ENCODE results near the gene RNF40.

RNF40 gene

GRCh38 chr16:30766933-30767284 lies 4.8 kb downstream of the RNF40 start:
- H3K9ac ChIP-seq (ENCODE audit: low read length) = no peak overlapping the region
- H3K79me1 ChIP-seq (ENCODE audit: low read length) = peaks cover 16% of the 10 kb centered on the region
- peaks cover 15% of the 10 kb centered on the region for H3K79me2 ChIP-seq (ENCODE audit: control insufficient read depth, insufficient read depth, low read length)
- H3K23ac ChIP-seq (ENCODE audit: low read length) = no peak overlapping the region
- H4K8ac ChIP-seq (ENCODE audit: low read depth, low read length) = no peak overlapping the region
- no CpG with 5 or more reads among the region's 4 CpGs for WGBS (ENCODE audit: extremely low coverage, insufficient coverage, low lambda C conversion rate)
- H3K18ac ChIP-seq (ENCODE audit: low read length) = no peak overlapping the region
- no peak for DNase-seq
- no peaks in the 10 kb centered on the region for H3K27me3 ChIP-seq (ENCODE audit: insufficient read depth, low read length, poor library complexity)
- no peak overlapping the region for H3K56ac ChIP-seq (ENCODE audit: low read length)
- no peak overlapping the region for H3K27ac ChIP-seq (ENCODE audit: low read depth, low read length)
- no peaks in the 10 kb centered on the region for H3K4me1 ChIP-seq (ENCODE audit: control insufficient read depth, low read depth, low read length)
- H2BK15ac ChIP-seq (replicated peaks; ENCODE audit: low read depth) = no peak overlapping the region
- no peak overlapping the region for H3K4ac ChIP-seq (ENCODE audit: low read depth, low read length)
- no peak overlapping the region for H3K4me3 ChIP-seq (ENCODE audit: low read length)
- no peak overlapping the region for H4K5ac ChIP-seq (ENCODE audit: low read length)
- no peak overlapping the region for H2BK120ac ChIP-seq (ENCODE audit: low read depth, low read length)
- H2AK5ac ChIP-seq (ENCODE audit: low read length) = no peak overlapping the region
- H3K36me3 ChIP-seq (ENCODE audit: control insufficient read depth, insufficient read depth, low read length) = peaks cover 28% of the 10 kb centered on the region
- H3K4me2 ChIP-seq (ENCODE audit: low read length) = no peak overlapping the region
- H2BK5ac ChIP-seq (ENCODE audit: low read length) = no peak overlapping the region

GRCh38 chr16:30767767-30768465 lies 5.8 kb downstream of the RNF40 start:
- Histone ChIP-seq H3K27me3 (ENCODE audit: insufficient read depth, low read length, poor library complexity) (no peaks in the 10 kb centered on the region), H3K4me2 (ENCODE audit: low read length) (no peak overlapping the region), H3K9ac (ENCODE audit: low read length) (no peak overlapping the region), H4K5ac (ENCODE audit: low read length) (no peak overlapping the region), H2BK15ac (replicated peaks; ENCODE audit: low read depth) (no peak overlapping the region), H3K23ac (ENCODE audit: low read length) (no peak overlapping the region), H2BK120ac (ENCODE audit: low read depth, low read length) (no peak overlapping the region), H3K4me1 (ENCODE audit: control insufficient read depth, low read depth, low read length) (no peaks in the 10 kb centered on the region), H3K79me2 (ENCODE audit: control insufficient read depth, insufficient read depth, low read length) (peaks cover 10% of the 10 kb centered on the region), H2AK5ac (ENCODE audit: low read length) (no peak overlapping the region), H3K4ac (ENCODE audit: low read depth, low read length) (no peak overlapping the region), H3K36me3 (ENCODE audit: control insufficient read depth, insufficient read depth, low read length) (peaks cover 33% of the 10 kb centered on the region), H3K79me1 (ENCODE audit: low read length) (peaks cover 11% of the 10 kb centered on the region), H4K8ac (ENCODE audit: low read depth, low read length) (no peak overlapping the region), H3K4me3 (ENCODE audit: low read length) (no peak overlapping the region), H3K56ac (ENCODE audit: low read length) (no peak overlapping the region), H3K18ac (ENCODE audit: low read length) (no peak overlapping the region), H2BK5ac (ENCODE audit: low read length) (no peak overlapping the region), H3K27ac (ENCODE audit: low read depth, low read length) (no peak overlapping the region)
- WGBS (ENCODE audit: extremely low coverage, insufficient coverage, low lambda C conversion rate) = no CpG with 5 or more reads among the region's 18 CpGs
- DNase-seq = no peak

- peaks cover 11% of the 10 kb centered on the region for H3K79me1 ChIP-seq (ENCODE audit: low read length)
- no peak overlapping the region for H4K8ac ChIP-seq (ENCODE audit: low read depth, low read length)
- H3K79me2 ChIP-seq (ENCODE audit: control insufficient read depth, insufficient read depth, low read length) = peaks cover 5% of the 10 kb centered on the region
- no peak overlapping the region for H3K56ac ChIP-seq (ENCODE audit: low read length)
- H2BK5ac ChIP-seq (ENCODE audit: low read length) = no peak overlapping the region
- H3K4me2 ChIP-seq (ENCODE audit: low read length) = no peak overlapping the region
- no peak for DNase-seq
- no peaks in the 10 kb centered on the region for H3K27me3 ChIP-seq (ENCODE audit: insufficient read depth, low read length, poor library complexity)
- H3K4me3 ChIP-seq (ENCODE audit: low read length) = no peak overlapping the region
- H3K23ac ChIP-seq (ENCODE audit: low read length) = no peak overlapping the region
- no peak overlapping the region for H3K4ac ChIP-seq (ENCODE audit: low read depth, low read length)
- no peaks in the 10 kb centered on the region for H3K4me1 ChIP-seq (ENCODE audit: control insufficient read depth, low read depth, low read length)
- no CpG with 5 or more reads among the region's 23 CpGs for WGBS (ENCODE audit: extremely low coverage, insufficient coverage, low lambda C conversion rate)
- H2AK5ac ChIP-seq (ENCODE audit: low read length) = no peak overlapping the region
- peaks cover 35% of the 10 kb centered on the region for H3K36me3 ChIP-seq (ENCODE audit: control insufficient read depth, insufficient read depth, low read length)
- no peak overlapping the region for H3K27ac ChIP-seq (ENCODE audit: low read depth, low read length)
- H3K9ac ChIP-seq (ENCODE audit: low read length) = no peak overlapping the region
- H2BK15ac ChIP-seq (replicated peaks; ENCODE audit: low read depth) = no peak overlapping the region
- no peak overlapping the region for H4K5ac ChIP-seq (ENCODE audit: low read length)
- no peak overlapping the region for H2BK120ac ChIP-seq (ENCODE audit: low read depth, low read length)
- no peak overlapping the region for H3K18ac ChIP-seq (ENCODE audit: low read length)
Measured at GRCh38 chr16:30768583-30769181, 6.6 kb downstream of the RNF40 start.

GRCh38 chr16:30769379-30770089 lies 7.4 kb downstream of the RNF40 start:
- H3K36me3 ChIP-seq (ENCODE audit: control insufficient read depth, insufficient read depth, low read length) = peaks cover 34% of the 10 kb centered on the region

GRCh38 chr16:30771726-30772125 lies 9.6 kb downstream of the RNF40 start:
- no peak overlapping the region for H3K56ac ChIP-seq (ENCODE audit: low read length)
- no peak for DNase-seq
- no peak overlapping the region for H4K8ac ChIP-seq (ENCODE audit: low read depth, low read length)
- no peak overlapping the region for H2AK5ac ChIP-seq (ENCODE audit: low read length)
- no peak overlapping the region for H3K23ac ChIP-seq (ENCODE audit: low read length)
- H3K27ac ChIP-seq (ENCODE audit: low read depth, low read length) = no peak overlapping the region
- H3K4me3 ChIP-seq (ENCODE audit: low read length) = no peak overlapping the region
- H2BK5ac ChIP-seq (ENCODE audit: low read length) = no peak overlapping the region
- H3K4me2 ChIP-seq (ENCODE audit: low read length) = no peak overlapping the region
- WGBS (ENCODE audit: extremely low coverage, insufficient coverage, low lambda C conversion rate) = no CpG with 5 or more reads among the region's 14 CpGs
- no peak overlapping the region for H2BK120ac ChIP-seq (ENCODE audit: low read depth, low read length)
- H3K18ac ChIP-seq (ENCODE audit: low read length) = no peak overlapping the region
- no peaks in the 10 kb centered on the region for H3K79me2 ChIP-seq (ENCODE audit: control insufficient read depth, insufficient read depth, low read length)
- peaks cover 1% of the 10 kb centered on the region for H3K79me1 ChIP-seq (ENCODE audit: low read length)
- no peaks in the 10 kb centered on the region for H3K27me3 ChIP-seq (ENCODE audit: insufficient read depth, low read length, poor library complexity)
- H2BK15ac ChIP-seq (replicated peaks; ENCODE audit: low read depth) = no peak overlapping the region
- H3K9ac ChIP-seq (ENCODE audit: low read length) = no peak overlapping the region
- H3K36me3 ChIP-seq (ENCODE audit: control insufficient read depth, insufficient read depth, low read length) = peaks cover 24% of the 10 kb centered on the region
- no peak overlapping the region for H4K5ac ChIP-seq (ENCODE audit: low read length)
- H3K4ac ChIP-seq (ENCODE audit: low read depth, low read length) = no peak overlapping the region
- no peaks in the 10 kb centered on the region for H3K4me1 ChIP-seq (ENCODE audit: control insufficient read depth, low read depth, low read length)

More at GRCh38 chr16:30769379-30770089, 7.4 kb downstream of the RNF40 start:
- Histone ChIP-seq H3K4me2 (ENCODE audit: low read length) (no peak overlapping the region), H4K5ac (ENCODE audit: low read length) (no peak overlapping the region), H3K79me1 (ENCODE audit: low read length) (peaks cover 4% of the 10 kb centered on the region), H3K23ac (ENCODE audit: low read length) (no peak overlapping the region), H3K27me3 (ENCODE audit: insufficient read depth, low read length, poor library complexity) (no peaks in the 10 kb centered on the region), H3K4me1 (ENCODE audit: control insufficient read depth, low read depth, low read length) (no peaks in the 10 kb centered on the region), H2BK15ac (replicated peaks; ENCODE audit: low read depth) (no peak overlapping the region), H2BK120ac (ENCODE audit: low read depth, low read length) (no peak overlapping the region), H3K79me2 (ENCODE audit: control insufficient read depth, insufficient read depth, low read length) (no peaks in the 10 kb centered on the region), H3K56ac (ENCODE audit: low read length) (no peak overlapping the region), H3K4ac (ENCODE audit: low read depth, low read length) (no peak overlapping the region), H2BK5ac (ENCODE audit: low read length) (no peak overlapping the region), H3K9ac (ENCODE audit: low read length) (no peak overlapping the region), H3K18ac (ENCODE audit: low read length) (no peak overlapping the region), H4K8ac (ENCODE audit: low read depth, low read length) (no peak overlapping the region), H3K4me3 (ENCODE audit: low read length) (no peak overlapping the region), H2AK5ac (ENCODE audit: low read length) (no peak overlapping the region), H3K27ac (ENCODE audit: low read depth, low read length) (no peak overlapping the region)
- no peak for DNase-seq
- WGBS (ENCODE audit: extremely low coverage, insufficient coverage, low lambda C conversion rate) = no CpG with 5 or more reads among the region's 17 CpGs

Data from mesendoderm (in vitro differentiated cells).